Testis (tissue), 3 donors: Measurements from ENCODE around the gene BICD1. TPM values are rescaled to one million over a fixed set of nuclear protein-coding genes. Genes with fewer than 3 reads are reported as not detected.

Source experiments
- DNase-seq: peaks from one replicate; pipeline ENCODE4 v3.0.0-alpha.2; 2019
- H3K27ac ChIP-seq, 2 donors: fragments of 200-600 bp; sonication (generic); one replicate each; pipeline ENCODE4 v1.5.1; 2019
- H3K27me3 ChIP-seq: fragments of 200-600 bp; sonication (generic); one replicate; pipeline ENCODE4 v1.5.1; 2019
- H3K36me3 ChIP-seq: fragments of 200-600 bp; sonication (generic); one replicate; pipeline ENCODE4 v1.5.1; 2017; ENCODE audit warnings: low read depth; ENCODE audit errors: missing control alignments
- H3K4me1 ChIP-seq: fragments of 200-600 bp; sonication (generic); one replicate; pipeline ENCODE4 v1.5.1; 2019
- H3K4me3 ChIP-seq, 2 donors: fragments of 200-600 bp; sonication (generic); one replicate each; pipeline ENCODE4 v1.5.1; 2017 to 2019
- H3K9me3 ChIP-seq: fragments of 200-600 bp; sonication (generic); one replicate; pipeline ENCODE4 v1.5.1; 2017
- CTCF ChIP-seq, 3 experiments: fragments of 450-650 bp in 2 of 3; fragments of 200-600 bp in 1 of 3; sonication (generic) in 1 of 3; IDR thresholded peaks; one replicate each; pipeline ENCODE4 v1.5.1; 2016 to 2019; ENCODE audit warnings: antibody characterized with exemption in 3 of 3, mild to moderate bottlenecking in 2 of 3, moderate library complexity in 1 of 3
- POLR2A ChIP-seq: fragments of 450-650 bp; IDR thresholded peaks from one replicate; pipeline ENCODE4 v1.6.1; 2017; ENCODE audit warnings: antibody characterized with exemption, mild to moderate bottlenecking, moderate library complexity
- WGBS, 2 donors: methylation state at CpG; one replicate each; pipeline ENCODE4 v1.1.5; 2018; 5-methylcytosine and 5-hydroxymethylcytosine counted together
- intact Hi-C: fragments of 100-400 bp; cut with DNase I; formaldehyde crosslinking; loops from one replicate; pipeline ENCODE4 v1.15.1; 2023; ENCODE audit warnings: low total_unique reads
- polyA plus RNA-seq: library from polyadenylated mRNA; stranded (reverse); fragments of 350-450 nt; fragmentation: Illumina TruSeq; extraction: RNeasy Lipid Tissue Mini Kit (QIAGEN cat#74804); gene quantifications from one replicate; pipeline ENCODE4 v1.2.3, GENCODE V29; 2014; ENCODE audit warnings: low read depth, low replicate concordance; ENCODE audit not compliant: insufficient read depth
- total RNA-seq, 2 donors: library from RNA; depleted of rRNA; stranded (reverse); fragments of >200 nt; gene quantifications; one replicate each; pipeline ENCODE4 v1.2.3, GENCODE V29; 2016

The BICD1 gene
- total and polyA plus RNA-seq, 3 donors from 2014 or later: 8.4 to 28.7 (median 26.0) TPM

- Histone ChIP-seq H3K4me1 (peaks cover 12% of the 10 kb centered on the region), H3K4me3 (no peak overlapping the region), H3K27ac (no peak overlapping the region), H3K9me3 (no peaks in the 10 kb centered on the region), H3K36me3 (no peaks in the 10 kb centered on the region), H3K27me3 (no peaks in the 10 kb centered on the region)
- no peak for DNase-seq
- intact Hi-C loops: no loop called here
- TF ChIP-seq CTCF (IDR thresholded peaks at IDR 0.05) (no peak), POLR2A (no peak)
Measured at GRCh38 chr12:32108787-32109186, 2.1 kb downstream of the BICD1 start.

DNA sequence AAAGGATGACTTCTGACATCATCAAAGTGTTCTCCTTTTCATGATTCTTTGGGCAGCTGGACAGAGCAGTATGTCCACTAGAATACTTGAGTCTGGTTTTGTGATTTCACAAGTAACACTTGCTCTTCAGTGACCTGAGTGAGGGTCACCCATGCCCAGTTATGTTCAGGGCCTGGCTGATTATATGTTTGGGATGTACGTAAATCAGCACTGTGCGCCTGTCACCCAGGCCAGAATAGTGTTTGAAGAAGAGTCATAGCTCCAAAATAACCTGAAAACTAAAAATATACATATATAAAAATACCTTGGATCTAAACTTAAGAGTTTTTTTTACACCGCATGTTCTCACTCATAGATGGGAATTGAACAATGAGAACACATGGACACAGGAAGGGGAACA, 3.8 kb downstream of the BICD1 start:
- peaks cover 12% of the 10 kb centered on the region for H3K4me1 ChIP-seq
- 88 to 94% methylated on average over 3 of the region's 3 CpGs for WGBS, 2 donors

DNA sequence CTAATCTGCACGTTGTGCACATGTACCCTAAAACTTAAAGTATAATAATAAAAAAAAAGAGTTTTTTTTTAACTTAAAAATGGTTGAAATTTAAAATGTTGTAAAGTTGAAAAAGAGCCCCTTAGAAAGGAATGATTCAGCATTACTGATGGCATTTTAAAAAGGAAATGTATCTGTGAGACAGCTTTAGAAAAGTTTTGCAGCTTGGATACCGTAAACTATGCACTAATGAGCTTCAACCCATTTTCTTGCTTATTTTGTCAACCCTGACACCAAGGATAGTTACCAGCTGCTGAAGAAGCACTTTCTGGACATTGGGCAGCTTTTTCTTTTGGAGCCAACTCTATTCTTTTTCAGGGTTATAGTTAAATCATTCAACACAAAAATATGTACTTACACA, 4.3 kb downstream of the BICD1 start:
- Histone ChIP-seq H3K27ac (no peak overlapping the region), H3K4me3 (no peak overlapping the region), H3K9me3 (no peaks in the 10 kb centered on the region), H3K4me1 (peaks cover 12% of the 10 kb centered on the region), H3K36me3 (no peaks in the 10 kb centered on the region), H3K27me3 (no peaks in the 10 kb centered on the region)
- intact Hi-C loops: no loop called here
- DNase-seq: no peak
- TF ChIP-seq POLR2A (no peak), CTCF (IDR thresholded peaks at IDR 0.05) (no peak)
- 46 to 47% methylated on average over 2 of the region's 2 CpGs for WGBS, 2 donors

More for the DNA sequence above, 3.8 kb downstream of the BICD1 start:
- no peaks in the 10 kb centered on the region for H3K27me3 ChIP-seq
- H3K9me3 ChIP-seq: no peaks in the 10 kb centered on the region
- H3K4me3 ChIP-seq: no peak overlapping the region
- DNase-seq: no peak
- H3K36me3 ChIP-seq: no peaks in the 10 kb centered on the region
- intact Hi-C loops: no loop called here
- TF ChIP-seq POLR2A (no peak), CTCF (IDR thresholded peaks at IDR 0.05) (no peak)
- H3K27ac ChIP-seq: no peak overlapping the region

- H3K27me3 ChIP-seq: no peaks in the 10 kb centered on the region
- 40 to 48% methylated on average over 6 of the region's 6 CpGs for WGBS, 2 donors
- no peaks in the 10 kb centered on the region for H3K9me3 ChIP-seq
- H3K36me3 ChIP-seq: no peaks in the 10 kb centered on the region
- no peaks in the 10 kb centered on the region for H3K4me1 ChIP-seq
- peak; percentile 57 for DNase-seq
- no peak overlapping the region for H3K27ac ChIP-seq
- intact Hi-C loops: no loop called here
- no peak overlapping the region for H3K4me3 ChIP-seq
- TF ChIP-seq POLR2A: no peak
- no peak for TF ChIP-seq CTCF (IDR thresholded peaks at IDR 0.05)
Measured at GRCh38 chr12:32115404-32116104, 8.9 kb downstream of the BICD1 start.

DNA sequence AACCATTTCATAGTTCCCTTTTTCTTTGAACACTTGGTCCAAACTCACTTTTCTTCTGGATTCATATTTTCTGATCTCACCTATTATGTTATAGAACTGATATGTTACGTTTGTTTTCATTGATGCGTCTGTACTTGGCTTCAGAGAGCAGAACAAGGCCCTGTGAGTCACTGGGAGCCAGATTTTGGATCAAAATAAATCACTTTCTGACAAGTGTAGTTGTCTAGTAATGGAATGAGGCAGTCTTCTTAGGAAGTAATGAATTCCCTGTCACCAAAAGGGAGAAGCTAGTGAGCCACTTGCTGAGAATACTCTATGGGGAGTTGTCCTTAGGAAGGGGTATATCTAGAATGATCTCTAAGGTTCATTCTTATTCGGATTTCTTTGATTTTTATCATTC, 10.2 kb downstream of the BICD1 start:
- intact Hi-C loops: no loop called here
- Histone ChIP-seq H3K4me1 (no peaks in the 10 kb centered on the region), H3K4me3 (no peak overlapping the region), H3K27me3 (no peaks in the 10 kb centered on the region), H3K9me3 (no peaks in the 10 kb centered on the region), H3K36me3 (no peaks in the 10 kb centered on the region), H3K27ac (no peak overlapping the region)
- DNase-seq: no peak
- WGBS, 2 donors: 89 to 93% methylated on average over 3 of the region's 3 CpGs
- TF ChIP-seq POLR2A (no peak), CTCF (IDR thresholded peaks at IDR 0.05) (no peak)
